H1 (cell line): Measurements from ENCODE around the gene MAPK11. TPM values are rescaled to one million over a fixed set of nuclear protein-coding genes. Genes with fewer than 3 reads are reported as not detected.

Source experiments
- ASH2L ChIP-seq: fragments of 200-600, 300-600 bp; sonication (generic); IDR thresholded peaks from one replicate; pipeline ENCODE4 v1.7.1; 2017; ENCODE audit warnings: low read length
- EGR1 ChIP-seq: IDR thresholded peaks from 2 replicates; pipeline ENCODE4 v1.6.1; 2011; ENCODE audit warnings: low read depth, low read length, borderline replicate concordance
- HDAC6 ChIP-seq: IDR thresholded peaks from one replicate; pipeline ENCODE4 v1.7.1; 2012; ENCODE audit warnings: low read depth, mild to moderate bottlenecking, inconsistent platforms, low read length, moderate library complexity
- JUND ChIP-seq: IDR thresholded peaks from 2 replicates; pipeline ENCODE4 v1.6.1; 2011; ENCODE audit warnings: mild to moderate bottlenecking, improper control_type of control experiment, low read length
- PHF8 ChIP-seq: fragments of 200-600 bp; sonication (generic); conservative IDR thresholded peaks from 2 replicates; pipeline ENCODE4 v1.7.1; 2012; ENCODE audit warnings: low read depth, mild to moderate bottlenecking, inconsistent platforms, low read length, moderate library complexity
- POLR2A ChIP-seq, 2 experiments: IDR thresholded peaks; 1 replicate in 1 of 2; 2 replicates in 1 of 2; pipeline ENCODE4 v1.6.1; 2011; ENCODE audit warnings: low read depth in 2 of 2, low read length in 2 of 2, mild to moderate bottlenecking in 2 of 2; ENCODE audit errors: control extremely low read depth in 1 of 2
- RFX5 ChIP-seq: IDR thresholded peaks from 2 replicates; pipeline ENCODE4 v1.6.1; 2011; ENCODE audit warnings: low read depth, low read length, improper control_type of control experiment, borderline replicate concordance
- SIRT6 ChIP-seq: IDR thresholded peaks from one replicate; pipeline ENCODE4 v1.7.1; 2012; ENCODE audit warnings: low read length, inconsistent platforms
- SIX5 ChIP-seq: IDR thresholded peaks from 2 replicates; pipeline ENCODE4 v1.6.1; 2011; ENCODE audit warnings: mild to moderate bottlenecking, low read depth, low read length
- SP4 ChIP-seq: IDR thresholded peaks from 2 replicates; pipeline ENCODE4 v1.6.1; 2012; ENCODE audit warnings: low read length, inconsistent platforms
- TAF7 ChIP-seq: optimal IDR thresholded peaks from 2 replicates; pipeline ENCODE3; 2011; ENCODE audit warnings: low read depth, mild to moderate bottlenecking, inconsistent platforms, low read length, moderate library complexity, borderline replicate concordance
- TCF12 ChIP-seq: IDR thresholded peaks from 2 replicates; pipeline ENCODE4 v1.6.1; 2011; ENCODE audit warnings: low read depth, mild to moderate bottlenecking, low read length
- TEAD4 ChIP-seq: IDR thresholded peaks from 2 replicates; pipeline ENCODE4 v1.6.1; 2012; ENCODE audit warnings: low read depth, low read length, inconsistent platforms, mixed read lengths
- polyA plus RNA-seq, 7 experiments: library from polyadenylated mRNA; depleted of rRNA in 3 of 7; stranded (reverse) in 5 of 7; unstranded in 2 of 7; fragments of >200 nt in 5 of 7; fragments of 200-250 nt in 2 of 7; gene quantifications; 1 replicate in 5 of 7; 2 replicates in 1 of 7; 4 replicates in 1 of 7; pipeline versions ENCODE4 v1.2.1 to v1.2.3, GENCODE V29; 2011 to 2013; ENCODE audit warnings: missing spikeins in 2 of 7, mixed read lengths in 2 of 7
- total RNA-seq: library from RNA; stranded (reverse); fragmentation: NEBNext Ultra II Directional; extraction: Animal tissue kit (Norgen Biotek cat#: 25700); gene quantifications from 2 replicates; pipeline ENCODE4 v1.2.1, GENCODE V29; 2021

Gene MAPK11
- total and polyA plus RNA-seq, 2 of the 8 experiments (the other 6 are each of a cell fraction or from before 2014, with no cell fraction given) = 0.70 to 1.5 TPM

DNA sequence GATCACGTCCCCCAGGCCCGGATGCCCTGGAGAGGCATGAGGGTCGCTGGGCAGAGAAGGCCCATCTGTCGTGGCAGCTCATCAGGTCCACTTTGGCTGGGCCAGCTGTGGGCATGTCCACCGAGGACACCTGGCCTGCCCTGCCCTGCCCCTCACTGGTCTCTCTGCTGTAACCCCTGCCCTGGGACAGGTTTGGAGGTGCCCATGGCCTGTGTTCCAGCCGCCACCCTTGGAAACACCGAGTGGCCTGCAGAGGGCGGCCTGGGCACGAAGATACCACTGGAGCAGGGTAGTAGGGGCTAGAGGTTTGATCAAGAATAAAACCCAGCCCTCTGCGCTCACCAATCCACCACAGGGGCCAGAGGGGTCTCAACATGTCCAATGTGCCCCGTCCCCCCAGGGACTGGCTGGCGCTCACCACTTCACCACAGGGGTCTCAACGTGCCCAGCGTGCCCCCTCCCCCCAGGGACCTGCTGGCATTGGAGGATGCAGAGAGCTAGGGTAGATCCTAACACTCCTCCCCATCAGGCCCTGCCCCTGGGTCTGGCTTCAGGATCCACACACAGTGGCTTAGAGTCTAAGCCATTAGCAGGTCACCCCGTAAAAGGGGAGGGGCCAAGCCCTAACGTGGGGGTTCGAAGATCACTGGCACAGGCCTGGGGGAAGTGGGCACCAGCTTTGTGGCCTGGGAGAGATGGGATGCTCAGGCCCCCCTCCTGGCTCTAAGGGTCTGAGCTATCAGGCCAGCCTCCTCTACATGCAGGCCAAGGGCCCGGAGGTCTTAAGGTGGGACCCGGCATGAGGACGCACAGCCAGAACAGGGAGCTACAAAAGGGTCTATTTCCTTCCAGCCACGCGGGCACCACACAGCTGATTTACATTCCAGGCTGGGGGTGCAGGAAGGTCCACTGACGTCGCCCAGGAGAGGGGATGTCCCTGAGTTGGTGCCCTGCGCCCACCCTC lies 17.8 kb downstream of the MAPK11 start (continued):
- no peak for TF ChIP-seq PHF8
- no peak for TF ChIP-seq TCF12
- no peak for TF ChIP-seq JUND
- peak; percentile 33; the same call in 1 of the 2 replicates for TF ChIP-seq SP4
- TF ChIP-seq SIX5 = no peak
- no peak for TF ChIP-seq TEAD4
- no peak for TF ChIP-seq HDAC6
- TF ChIP-seq POLR2A (IDR thresholded peaks at IDR 0.05; ENCODE audit: control extremely low read depth in 1 of 2, low read depth in 2 of 2, low read length in 2 of 2) = no peak; a peak in 1 of 3 replicates
- no peak for TF ChIP-seq EGR1
- no peak for TF ChIP-seq TAF7
- no peak for TF ChIP-seq SIRT6
- no peak for TF ChIP-seq RFX5
- TF ChIP-seq ASH2L = no peak
